Psoas muscle (tissue), 8 donors: ENCODE measurements around the gene RASGRF2. TPM values are rescaled to one million over a fixed set of nuclear protein-coding genes. Genes with fewer than 3 reads are reported as not detected.

Experiments
- ATAC-seq, 4 donors: fragments of 200-7000 bp; cut with Tn5 transposase; one replicate each; pipeline ENCODE4 v1.9.1; 2020; ENCODE audit warnings: moderate library complexity in 3 of 4, mild to moderate bottlenecking in 2 of 4
- DNase-seq, 2 donors: peaks; one replicate each; pipeline ENCODE4 v3.0.0-alpha.2; 2020
- H3K27ac ChIP-seq: fragments of 200-600 bp; one replicate; pipeline ENCODE4 v1.8.0; 2022
- H3K27me3 ChIP-seq, 3 donors: fragments of 200-600 bp in 1 of 3; one replicate each; pipeline versions ENCODE4 v1.6.1 to v1.8.0; 2013 to 2022; ENCODE audit warnings: low read length in 2 of 3, mild to moderate bottlenecking in 2 of 3, moderate library complexity in 1 of 3; ENCODE audit not compliant: insufficient read depth in 3 of 3
- H3K36me3 ChIP-seq, 2 donors: fragments of 200-600 bp in 1 of 2; one replicate each; pipeline versions ENCODE4 v1.6.1 to v1.8.0; 2013 to 2022; ENCODE audit warnings: low read depth in 1 of 2, mild to moderate bottlenecking in 1 of 2, moderate library complexity in 1 of 2; ENCODE audit not compliant: insufficient read depth in 1 of 2
- H3K4me1 ChIP-seq: fragments of 200-600 bp; one replicate; pipeline ENCODE4 v1.8.0; 2022
- H3K4me3 ChIP-seq: fragments of 200-600 bp; one replicate; pipeline ENCODE4 v1.8.0; 2022; ENCODE audit warnings: mild to moderate bottlenecking
- H3K9me3 ChIP-seq: fragments of 200-600 bp; one replicate; pipeline ENCODE4 v1.8.0; 2022
- WGBS, 3 donors: extraction: QIAGEN DNeasy Blood & Tissue Kit; methylation state at CpG; one replicate each; pipeline versions ENCODE4 v1.1.6 to v1.1.7; 2013; 5-methylcytosine and 5-hydroxymethylcytosine counted together
- intact Hi-C, 2 donors: fragments of 100-400 bp; cut with DNase I; formaldehyde crosslinking; loops; one replicate each; pipeline versions ENCODE4 v1.11.0 to v1.14.2; 2022
- polyA plus RNA-seq, 3 donors: library from polyadenylated mRNA; stranded (reverse); fragments of 200-250 nt; gene quantifications; one replicate each; pipeline ENCODE4 v1.2.3, GENCODE V29; 2013
- total RNA-seq, 4 donors: library from RNA; stranded (reverse); fragmentation: NEBNext Ultra II Directional in 2 of 4; extraction: Animal tissue kit (Norgen Biotek cat#: 25700) in 2 of 4; gene quantifications; one replicate each; pipeline versions ENCODE4 v1.2.1 to v1.2.4, GENCODE V29; 2021 to 2023
- TF ChIP-seq, protein P1 (sequence below): fragments of 200-600 bp; IDR thresholded peaks from one replicate; pipeline ENCODE4 v1.8.0; 2022; ENCODE audit warnings: antibody characterized with exemption
- donor health status: healthy with polysubstance abuse.
- donor health status: DM: no; HTN: no; CAD: no; lungs with moderate emphysema.
- donor health status: Bipolar disorder and iron deficiency.
- donor health status: healthy.
- donor health status: DM: yes; HTN: yes; CAD: no.
- donor health status: DM: no; HTN: no; CAD: no.
- donor health status: DM: no; HTN: no; CAD: no.
- donor health status: DM: yes; HTN: yes; CAD: no.

Gene RASGRF2
- total and polyA plus RNA-seq, 7 donors, result 2.0 to 6.2 (median 3.2) TPM

DNA sequence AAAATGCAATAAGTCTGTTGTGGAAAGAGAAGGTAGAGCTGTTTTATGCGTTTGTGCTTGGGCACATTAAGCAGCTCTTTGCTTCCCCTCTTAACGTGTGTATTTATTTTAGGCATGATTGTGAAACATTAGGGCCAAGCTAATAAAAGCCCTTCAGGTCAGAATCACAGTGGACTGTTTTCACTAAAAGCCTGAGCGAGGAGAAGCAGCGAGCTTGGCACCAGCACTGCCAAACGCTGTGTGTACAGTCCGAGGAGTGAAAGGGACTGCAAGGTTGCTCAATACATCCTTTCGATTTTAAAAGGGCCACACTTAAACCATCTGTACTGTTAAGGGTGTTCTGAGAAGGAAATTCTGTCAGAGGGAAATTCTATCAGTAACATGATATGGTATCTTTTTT, 165.8 kb downstream of the RASGRF2 start:
- DNase-seq, result peak; percentile 17 to 63
- WGBS, 3 donors, result 59 to 67% (median 67%) methylated on average over 7 of the region's 7 CpGs
- Histone ChIP-seq H3K27ac (no peak overlapping the region), H3K36me3 (no peaks in the 10 kb centered on the region), H3K4me1 (no peaks in the 10 kb centered on the region), H3K4me3 (no peak overlapping the region), H3K27me3 (no peaks in the 10 kb centered on the region), H3K9me3 (no peaks in the 10 kb centered on the region)
- intact Hi-C loops, result no loop called here
- peak in 1 of 4 donors; percentile 44 for ATAC-seq
- TF ChIP-seq, protein P1, sequence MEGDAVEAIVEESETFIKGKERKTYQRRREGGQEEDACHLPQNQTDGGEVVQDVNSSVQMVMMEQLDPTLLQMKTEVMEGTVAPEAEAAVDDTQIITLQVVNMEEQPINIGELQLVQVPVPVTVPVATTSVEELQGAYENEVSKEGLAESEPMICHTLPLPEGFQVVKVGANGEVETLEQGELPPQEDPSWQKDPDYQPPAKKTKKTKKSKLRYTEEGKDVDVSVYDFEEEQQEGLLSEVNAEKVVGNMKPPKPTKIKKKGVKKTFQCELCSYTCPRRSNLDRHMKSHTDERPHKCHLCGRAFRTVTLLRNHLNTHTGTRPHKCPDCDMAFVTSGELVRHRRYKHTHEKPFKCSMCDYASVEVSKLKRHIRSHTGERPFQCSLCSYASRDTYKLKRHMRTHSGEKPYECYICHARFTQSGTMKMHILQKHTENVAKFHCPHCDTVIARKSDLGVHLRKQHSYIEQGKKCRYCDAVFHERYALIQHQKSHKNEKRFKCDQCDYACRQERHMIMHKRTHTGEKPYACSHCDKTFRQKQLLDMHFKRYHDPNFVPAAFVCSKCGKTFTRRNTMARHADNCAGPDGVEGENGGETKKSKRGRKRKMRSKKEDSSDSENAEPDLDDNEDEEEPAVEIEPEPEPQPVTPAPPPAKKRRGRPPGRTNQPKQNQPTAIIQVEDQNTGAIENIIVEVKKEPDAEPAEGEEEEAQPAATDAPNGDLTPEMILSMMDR, result no peak

DNA sequence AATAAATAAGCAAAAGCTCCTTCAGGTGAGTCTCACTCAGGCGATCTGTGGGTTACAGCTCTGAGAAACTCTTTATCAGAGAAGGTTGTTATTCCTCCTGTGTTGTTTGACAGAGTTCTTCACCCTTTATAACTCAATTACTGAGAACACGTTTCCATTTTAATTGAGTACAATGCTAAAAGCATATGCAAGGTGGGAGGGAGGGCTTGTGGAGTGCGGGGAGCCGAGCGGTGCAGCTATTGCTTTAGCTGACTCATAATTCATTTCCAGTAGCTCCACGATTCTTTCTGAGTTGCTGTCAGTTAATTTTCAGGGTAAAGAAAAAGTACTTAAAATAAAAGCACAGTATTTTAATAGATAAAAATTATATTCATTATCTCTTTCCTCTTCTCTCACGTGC, 168.3 kb downstream of the RASGRF2 start:
- TF ChIP-seq, protein P1, result no peak
- ATAC-seq, result no peak
- DNase-seq, result no peak
- no peaks in the 10 kb centered on the region for H3K36me3 ChIP-seq
- H3K4me1 ChIP-seq, result no peaks in the 10 kb centered on the region
- no peaks in the 10 kb centered on the region for H3K9me3 ChIP-seq
- intact Hi-C loops, result no loop called here
- H3K27ac ChIP-seq, result no peak overlapping the region
- H3K27me3 ChIP-seq, result no peaks in the 10 kb centered on the region
- H3K4me3 ChIP-seq, result no peak overlapping the region
- 76 to 83% (median 80%) methylated on average over 7 of the region's 7 CpGs for WGBS, 3 donors

DNA sequence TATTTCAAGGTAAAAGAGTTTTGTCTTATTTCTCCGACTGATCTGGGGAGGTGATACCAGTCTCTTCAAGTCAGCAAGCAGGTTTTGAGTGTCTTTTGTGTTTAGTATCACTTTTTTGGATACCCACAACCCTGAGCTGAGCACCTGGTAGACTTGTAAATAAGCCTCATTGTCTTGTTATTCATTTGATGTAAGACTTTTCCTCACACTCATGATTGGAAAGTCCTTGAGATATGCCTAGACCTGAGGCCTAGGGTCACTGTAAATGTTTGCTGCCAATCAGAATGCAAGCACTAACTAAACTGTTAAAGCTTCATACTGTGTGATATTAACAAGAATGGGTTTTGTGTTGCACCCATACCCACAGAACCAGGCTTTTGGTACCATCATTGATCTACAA, 172.2 kb downstream of the RASGRF2 start:
- 75 to 94% (median 85%) methylated on average over 1 of the region's 1 CpG for WGBS, 3 donors
- no peak for ATAC-seq
- Histone ChIP-seq H3K4me1 (no peaks in the 10 kb centered on the region), H3K9me3 (no peaks in the 10 kb centered on the region), H3K27ac (no peak overlapping the region), H3K27me3 (no peaks in the 10 kb centered on the region), H3K36me3 (no peaks in the 10 kb centered on the region), H3K4me3 (no peak overlapping the region)
- intact Hi-C loops, result no loop called here
- TF ChIP-seq, protein P1, result no peak
- DNase-seq, result no peak

DNA sequence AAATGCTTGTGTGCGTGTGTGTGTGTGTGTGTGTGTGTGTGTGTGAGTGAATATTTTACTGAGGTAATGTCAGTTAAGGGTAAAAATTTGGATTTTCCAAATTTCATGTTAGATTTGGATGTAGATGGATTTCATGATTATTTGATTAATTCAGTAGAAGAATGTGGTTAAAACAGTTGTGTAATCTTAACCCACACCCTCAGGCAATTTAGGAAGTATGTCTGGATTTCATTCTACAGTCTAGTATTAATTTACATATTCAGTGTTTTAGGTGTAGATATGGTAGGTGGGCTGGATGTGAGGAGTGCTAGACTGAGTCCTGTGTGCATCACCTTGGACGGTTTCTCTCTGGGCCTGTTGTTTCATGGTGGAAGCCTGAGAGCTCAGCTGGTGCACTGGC, 173.9 kb downstream of the RASGRF2 start:
- no peaks in the 10 kb centered on the region for H3K27me3 ChIP-seq
- H3K27ac ChIP-seq, result no peak overlapping the region
- no peaks in the 10 kb centered on the region for H3K4me1 ChIP-seq
- intact Hi-C loops, result no loop called here
- TF ChIP-seq, protein P1, result no peak
- 70 to 82% (median 79%) methylated on average over 2 of the region's 2 CpGs for WGBS, 3 donors
- DNase-seq, result no peak
- H3K4me3 ChIP-seq, result no peak overlapping the region
- no peaks in the 10 kb centered on the region for H3K36me3 ChIP-seq
- no peak for ATAC-seq
- H3K9me3 ChIP-seq, result no peaks in the 10 kb centered on the region

DNA sequence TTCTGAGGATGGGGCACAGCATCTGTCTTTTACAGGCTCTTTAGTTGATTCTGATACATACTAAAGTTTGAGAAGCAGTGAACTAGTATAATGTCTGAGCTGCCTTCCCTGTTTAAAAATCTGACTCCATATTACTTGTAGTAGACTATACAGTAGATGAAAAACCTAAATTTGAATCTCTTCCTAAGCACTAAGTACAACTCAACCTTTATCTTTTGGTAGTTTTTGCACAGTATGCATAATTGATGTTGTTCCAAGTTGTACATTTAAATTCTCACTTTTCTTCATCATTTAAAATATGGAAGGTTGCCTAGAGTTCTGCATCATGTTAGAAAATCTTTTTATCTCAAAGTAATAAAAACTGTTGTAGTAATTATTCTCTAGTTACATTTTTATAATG, 174.4 kb downstream of the RASGRF2 start:
- H3K36me3 ChIP-seq, result no peaks in the 10 kb centered on the region
- DNase-seq (no peak), ATAC-seq (no peak)
- H3K4me3 ChIP-seq, result no peak overlapping the region
- TF ChIP-seq, protein P1, result no peak
- no peak overlapping the region for H3K27ac ChIP-seq
- intact Hi-C loops, result no loop called here
- no peaks in the 10 kb centered on the region for H3K27me3 ChIP-seq
- H3K9me3 ChIP-seq, result no peaks in the 10 kb centered on the region
- H3K4me1 ChIP-seq, result no peaks in the 10 kb centered on the region
